Measurements from ENCODE around the gene SUMO3. TPM values are rescaled to one million over a fixed set of nuclear protein-coding genes. Genes with fewer than 3 reads are reported as not detected.
A peak's percentile ranks its signal among the peaks of the same experiment; 100 is the strongest.

SUMO3 gene
- 86.3 TPM for total RNA-seq

- Histone ChIP-seq H3K4me1 (ENCODE audit: insufficient read depth, low read length) (peaks cover 17% of the 10 kb centered on the region), H3K4me3 (ENCODE audit: low read length) (peak within 1 kb of the TSS; percentile 59), H3K9me3 (ENCODE audit: low read depth, low read length) (peaks cover 8% of the 10 kb centered on the region)
Measured at GRCh38 chr21:44817914-44818639, at the start of gene SUMO3. Gene SUMO3, minus strand, starts transcription at chr21:44818062. Its CDS starts 94 bp downstream, at chr21:44817968.

GRCh38 chr21:44867464-44867863, 49.6 kb upstream of the SUMO3 start:
- no peaks in the 10 kb centered on the region for H3K27me3 ChIP-seq (ENCODE audit: insufficient read depth, low read length)
- peaks cover 76% of the 10 kb centered on the region for H3K4me1 ChIP-seq (ENCODE audit: insufficient read depth, low read length)
- H3K4me3 ChIP-seq (ENCODE audit: low read length) = no peak overlapping the region

More at GRCh38 chr21:44817914-44818639, at the start of gene SUMO3:
- H3K27me3 ChIP-seq (ENCODE audit: insufficient read depth, low read length) = no peaks in the 10 kb centered on the region

GRCh38 chr21:44866780-44867179, 48.9 kb upstream of the SUMO3 start:
- no peaks in the 10 kb centered on the region for H3K9me3 ChIP-seq (ENCODE audit: low read depth, low read length)
- H3K4me3 ChIP-seq (ENCODE audit: low read length) = no peak overlapping the region
- H3K4me1 ChIP-seq (ENCODE audit: insufficient read depth, low read length) = peaks cover 69% of the 10 kb centered on the region
- H3K27me3 ChIP-seq (ENCODE audit: insufficient read depth, low read length) = no peaks in the 10 kb centered on the region

More at GRCh38 chr21:44867464-44867863, 49.6 kb upstream of the SUMO3 start:
- H3K9me3 ChIP-seq (ENCODE audit: low read depth, low read length) = no peaks in the 10 kb centered on the region

- peaks cover 59% of the 10 kb centered on the region for H3K4me1 ChIP-seq (ENCODE audit: insufficient read depth, low read length)
- no peak overlapping the region for H3K4me3 ChIP-seq (ENCODE audit: low read length)
- no peaks in the 10 kb centered on the region for H3K27me3 ChIP-seq (ENCODE audit: insufficient read depth, low read length)
- no peaks in the 10 kb centered on the region for H3K9me3 ChIP-seq (ENCODE audit: low read depth, low read length)
Measured at GRCh38 chr21:44865561-44866280, 47.9 kb upstream of the SUMO3 start.

- H3K4me3 ChIP-seq (ENCODE audit: low read length) = no peak overlapping the region
- H3K4me1 ChIP-seq (ENCODE audit: insufficient read depth, low read length) = peaks cover 32% of the 10 kb centered on the region
- no peaks in the 10 kb centered on the region for H3K27me3 ChIP-seq (ENCODE audit: insufficient read depth, low read length)
- no peaks in the 10 kb centered on the region for H3K9me3 ChIP-seq (ENCODE audit: low read depth, low read length)
Measured at GRCh38 chr21:44862869-44863685, 45.2 kb upstream of the SUMO3 start.

GRCh38 chr21:44858791-44859190, 40.9 kb upstream of the SUMO3 start:
- Histone ChIP-seq H3K9me3 (ENCODE audit: low read depth, low read length) (no peaks in the 10 kb centered on the region), H3K27me3 (ENCODE audit: insufficient read depth, low read length) (no peaks in the 10 kb centered on the region), H3K4me1 (ENCODE audit: insufficient read depth, low read length) (peaks cover 14% of the 10 kb centered on the region), H3K4me3 (ENCODE audit: low read length) (no peak overlapping the region)

- Histone ChIP-seq H3K9me3 (ENCODE audit: low read depth, low read length) (no peaks in the 10 kb centered on the region), H3K27me3 (ENCODE audit: insufficient read depth, low read length) (no peaks in the 10 kb centered on the region), H3K4me3 (ENCODE audit: low read length) (no peak overlapping the region), H3K4me1 (ENCODE audit: insufficient read depth, low read length) (peaks cover 15% of the 10 kb centered on the region)
Measured at GRCh38 chr21:44858291-44858690, 40.4 kb upstream of the SUMO3 start.

GRCh38 chr21:44857127-44857892, 39.4 kb upstream of the SUMO3 start:
- Histone ChIP-seq H3K4me1 (ENCODE audit: insufficient read depth, low read length) (peaks cover 15% of the 10 kb centered on the region), H3K27me3 (ENCODE audit: insufficient read depth, low read length) (no peaks in the 10 kb centered on the region), H3K4me3 (ENCODE audit: low read length) (no peak overlapping the region), H3K9me3 (ENCODE audit: low read depth, low read length) (no peaks in the 10 kb centered on the region)

- Histone ChIP-seq H3K9me3 (ENCODE audit: low read depth, low read length) (no peaks in the 10 kb centered on the region), H3K4me1 (ENCODE audit: insufficient read depth, low read length) (peaks cover 15% of the 10 kb centered on the region), H3K27me3 (ENCODE audit: insufficient read depth, low read length) (no peaks in the 10 kb centered on the region), H3K4me3 (ENCODE audit: low read length) (no peak overlapping the region)
Measured at GRCh38 chr21:44856131-44856530, 38.3 kb upstream of the SUMO3 start.

- Histone ChIP-seq H3K9me3 (ENCODE audit: low read depth, low read length) (no peaks in the 10 kb centered on the region), H3K27me3 (ENCODE audit: insufficient read depth, low read length) (no peaks in the 10 kb centered on the region), H3K4me1 (ENCODE audit: insufficient read depth, low read length) (peaks cover 15% of the 10 kb centered on the region), H3K4me3 (ENCODE audit: low read length) (no peak overlapping the region)
Measured at GRCh38 chr21:44855572-44855971, 37.7 kb upstream of the SUMO3 start.

GRCh38 chr21:44854664-44855446, 37.0 kb upstream of the SUMO3 start:
- no peaks in the 10 kb centered on the region for H3K27me3 ChIP-seq (ENCODE audit: insufficient read depth, low read length)
- peaks cover 23% of the 10 kb centered on the region for H3K4me1 ChIP-seq (ENCODE audit: insufficient read depth, low read length)

GRCh38 chr21:44854391-44854663, 36.5 kb upstream of the SUMO3 start:
- H3K9me3 ChIP-seq (ENCODE audit: low read depth, low read length) = no peaks in the 10 kb centered on the region
- H3K4me3 ChIP-seq (ENCODE audit: low read length) = no peak overlapping the region
- H3K4me1 ChIP-seq (ENCODE audit: insufficient read depth, low read length) = peaks cover 27% of the 10 kb centered on the region
- no peaks in the 10 kb centered on the region for H3K27me3 ChIP-seq (ENCODE audit: insufficient read depth, low read length)

More at GRCh38 chr21:44854664-44855446, 37.0 kb upstream of the SUMO3 start:
- Histone ChIP-seq H3K9me3 (ENCODE audit: low read depth, low read length) (no peaks in the 10 kb centered on the region), H3K4me3 (ENCODE audit: low read length) (no peak overlapping the region)

- no peaks in the 10 kb centered on the region for H3K9me3 ChIP-seq (ENCODE audit: low read depth, low read length)
- H3K4me3 ChIP-seq (ENCODE audit: low read length) = no peak overlapping the region
- no peaks in the 10 kb centered on the region for H3K27me3 ChIP-seq (ENCODE audit: insufficient read depth, low read length)
- H3K4me1 ChIP-seq (ENCODE audit: insufficient read depth, low read length) = peaks cover 29% of the 10 kb centered on the region
Measured at GRCh38 chr21:44853601-44854390, 35.9 kb upstream of the SUMO3 start.

Data from mononuclear cell (primary cell).